NCI-H2227 (cell line): ENCODE results near the gene IER5L.
A peak's percentile ranks its signal among the peaks of the same experiment; 100 is the strongest.
"Not testable (repeated sequence)": the region's sequence is repeated elsewhere in the genome, so short reads cannot be mapped to it uniquely, and the experiment has no call there.

ENCODE experiments used
- DNase-seq: peaks from one replicate; lab custom pipeline; 2025; ENCODE audit not compliant: unreplicated experiment; lab: John Stamatoyannopoulos, UW

The IER5L gene

DNA sequence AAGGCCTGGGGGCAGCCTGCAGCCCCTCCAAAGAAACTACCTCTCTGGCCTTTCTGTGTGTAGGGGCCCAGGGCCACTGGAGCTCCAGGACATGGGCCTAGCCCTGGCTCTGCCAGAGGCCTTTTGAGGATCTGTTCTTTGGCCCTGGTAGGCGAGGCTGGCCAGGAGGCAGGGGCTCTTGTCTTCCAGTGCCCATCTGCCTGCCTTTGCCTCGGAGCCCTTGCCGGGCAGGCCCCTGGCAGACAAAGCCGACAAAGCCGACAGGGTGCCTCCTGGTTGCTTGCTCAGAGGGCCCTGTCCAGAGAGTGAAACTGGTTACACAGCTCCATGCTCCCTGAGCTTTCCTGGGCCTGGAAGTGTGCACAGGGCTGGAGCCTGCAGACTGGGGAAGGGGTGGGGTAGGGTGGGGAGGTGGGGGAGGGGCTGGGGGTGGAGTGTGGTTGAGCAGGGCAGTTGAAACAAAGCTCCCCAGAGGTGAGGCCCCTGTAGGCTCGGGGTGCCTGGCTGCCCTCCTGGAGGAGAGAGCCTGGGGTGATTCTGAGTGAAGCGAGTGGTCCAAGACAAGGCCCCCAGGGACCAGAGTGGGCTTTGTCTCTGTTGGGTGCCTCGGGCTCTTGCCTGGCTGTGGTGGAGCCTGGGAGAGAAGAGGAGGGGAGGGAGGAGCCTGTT is 37.5 kb downstream of the IER5L start:
- peak; percentile 9 for DNase-seq

DNA sequence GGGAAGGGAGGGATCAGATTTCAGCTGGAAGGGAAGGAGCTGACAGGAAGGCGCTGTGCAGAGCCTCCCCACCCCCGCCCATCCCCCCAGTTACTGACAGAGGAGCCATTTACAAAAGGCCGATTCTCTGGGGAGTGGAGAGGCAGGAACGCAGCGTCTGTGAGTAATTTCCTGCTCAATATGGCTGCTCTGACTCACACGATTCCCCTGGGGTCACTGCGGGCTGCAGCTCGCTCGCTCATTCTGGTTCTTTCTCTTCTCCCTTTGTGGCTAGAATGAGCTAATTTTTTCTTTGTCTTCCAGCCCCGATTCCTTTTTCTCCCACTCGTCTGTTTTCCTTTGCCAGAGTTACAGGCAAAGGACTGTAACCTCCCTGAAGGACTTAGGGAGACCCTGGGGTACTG is 38.1 kb downstream of the IER5L start:
- peak; percentile 84 for DNase-seq

DNA sequence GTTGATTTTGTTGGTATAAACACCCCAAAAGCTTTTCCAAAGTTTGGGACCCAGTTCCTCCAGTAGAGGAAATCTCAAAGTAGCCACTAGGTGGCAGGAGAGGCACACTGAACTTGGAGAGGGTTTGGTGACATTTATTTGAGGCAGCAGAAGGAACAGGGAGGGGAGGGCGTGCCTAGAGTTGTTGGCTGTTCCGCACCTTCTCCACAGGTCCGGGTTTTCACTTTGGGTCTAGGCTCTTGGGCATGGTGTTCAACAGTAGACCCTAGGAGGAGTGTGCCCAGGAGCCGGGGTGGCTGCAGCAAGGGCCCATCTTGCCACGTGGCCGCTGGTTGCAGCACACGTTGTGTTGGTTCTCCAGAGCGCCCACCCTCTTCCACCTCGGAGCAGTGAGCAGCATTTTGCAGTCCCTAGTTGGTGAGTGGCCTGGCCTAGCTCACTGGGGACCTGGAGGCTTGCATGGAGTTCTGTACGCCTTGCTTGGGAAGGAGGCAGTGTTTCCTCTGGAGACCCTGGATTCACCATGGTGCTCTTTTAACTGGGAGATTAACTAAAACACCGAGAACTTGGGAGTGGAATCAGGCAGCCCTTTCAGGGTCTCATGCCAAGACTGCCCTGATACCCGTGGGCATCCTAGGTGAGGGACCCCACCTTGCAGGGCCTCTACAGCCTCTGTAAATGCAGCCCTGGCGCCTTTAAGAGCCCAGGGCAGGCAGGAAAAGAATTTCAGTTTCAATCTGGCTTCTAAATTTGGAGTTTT is 38.6 kb downstream of the IER5L start:
- DNase-seq: peak; percentile 78

DNA sequence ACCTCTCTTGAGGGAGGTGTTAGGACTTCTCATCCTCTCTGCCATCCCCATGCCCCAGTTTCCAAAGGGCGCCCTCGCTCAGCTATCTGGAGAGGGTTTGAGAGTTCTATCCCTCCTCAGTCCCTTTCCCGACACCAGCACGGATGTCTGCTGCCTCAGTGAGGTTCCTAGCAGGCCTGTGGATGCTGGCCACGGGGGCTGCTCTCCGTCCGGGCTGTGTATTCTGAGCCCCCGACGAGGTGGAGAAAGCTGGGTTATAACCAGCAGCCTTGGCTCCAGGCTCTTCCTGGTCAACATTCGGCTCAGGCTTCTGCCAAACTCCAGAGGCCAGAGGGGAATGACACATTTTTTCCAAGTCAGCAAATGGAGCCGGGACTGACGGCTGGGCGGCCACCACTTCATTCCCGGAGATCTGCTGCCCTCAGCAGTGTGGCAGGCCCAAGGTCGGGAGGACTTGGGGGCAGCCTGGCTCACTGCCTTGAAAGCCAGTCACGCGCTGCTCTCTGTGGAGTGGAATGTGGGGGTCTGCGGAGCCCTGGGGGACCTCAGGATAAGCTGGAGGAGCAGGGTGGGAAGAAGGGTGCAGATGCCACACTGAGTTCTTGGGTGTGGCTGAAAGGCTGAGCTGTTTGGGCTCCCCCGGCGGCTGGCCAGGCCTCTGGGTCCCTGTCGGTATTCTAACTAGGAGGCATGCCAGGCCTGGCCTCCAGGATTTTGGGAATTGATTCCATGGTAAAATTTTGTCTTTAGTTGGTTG is 39.4 kb downstream of the IER5L start:
- no peak for DNase-seq

DNA sequence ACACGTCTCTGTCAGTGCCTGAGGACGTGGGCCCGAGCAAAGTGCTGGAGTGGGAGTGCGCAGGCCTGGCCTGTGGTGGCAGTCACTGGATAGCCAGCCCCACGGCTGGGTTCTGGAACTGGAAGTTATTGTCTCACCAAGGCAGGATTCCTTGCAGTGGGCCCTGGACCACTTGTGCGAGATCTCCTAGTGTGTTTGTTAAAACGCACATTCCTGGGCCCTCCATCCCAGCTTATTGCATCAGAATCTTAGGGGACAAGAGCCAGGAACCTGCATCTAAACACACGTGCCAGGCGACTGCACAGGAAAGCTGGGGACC is 40.0 kb downstream of the IER5L start:
- DNase-seq: no peak

DNA sequence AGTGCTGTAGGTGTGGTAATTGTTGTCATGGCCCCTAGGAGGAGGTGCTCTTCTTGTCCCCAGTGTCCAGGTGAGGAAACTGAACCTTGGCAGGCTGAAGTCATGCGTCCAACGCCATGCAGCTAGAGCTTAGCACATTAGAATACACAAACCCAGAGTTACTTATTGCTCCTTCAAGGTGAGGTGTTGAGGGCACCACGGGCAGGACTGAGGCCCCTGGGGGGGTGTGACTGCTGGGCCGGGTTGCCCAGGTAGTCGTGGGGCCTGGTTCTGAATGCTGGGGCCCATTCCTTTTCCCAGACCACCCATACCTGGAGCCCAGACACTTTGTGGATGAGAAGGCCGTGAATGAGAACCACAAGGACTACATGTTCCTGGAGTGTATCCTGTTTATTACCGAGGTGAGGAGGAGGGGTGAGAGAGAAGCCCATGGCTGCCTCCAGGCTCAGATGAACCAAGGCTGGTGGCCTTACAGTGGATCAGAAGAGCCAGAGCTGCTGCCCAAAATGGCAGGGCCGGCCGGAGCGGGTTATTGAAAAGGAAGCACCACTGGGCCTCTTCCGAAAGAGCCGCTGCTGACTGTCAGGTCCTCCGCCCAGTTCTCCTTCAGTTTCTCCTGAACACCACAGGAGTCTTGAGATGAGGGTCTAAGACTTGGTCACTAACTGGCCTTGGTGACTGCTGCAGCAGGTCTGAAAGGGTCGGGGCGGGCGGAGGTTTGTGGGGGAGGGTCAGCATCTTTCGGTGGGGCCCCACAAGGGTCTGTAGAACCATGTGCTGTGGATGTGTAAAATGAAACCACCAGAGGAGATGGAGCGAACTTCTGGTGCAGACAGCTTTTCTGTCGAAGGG is 40.5 kb downstream of the IER5L start:
- no peak for DNase-seq

DNA sequence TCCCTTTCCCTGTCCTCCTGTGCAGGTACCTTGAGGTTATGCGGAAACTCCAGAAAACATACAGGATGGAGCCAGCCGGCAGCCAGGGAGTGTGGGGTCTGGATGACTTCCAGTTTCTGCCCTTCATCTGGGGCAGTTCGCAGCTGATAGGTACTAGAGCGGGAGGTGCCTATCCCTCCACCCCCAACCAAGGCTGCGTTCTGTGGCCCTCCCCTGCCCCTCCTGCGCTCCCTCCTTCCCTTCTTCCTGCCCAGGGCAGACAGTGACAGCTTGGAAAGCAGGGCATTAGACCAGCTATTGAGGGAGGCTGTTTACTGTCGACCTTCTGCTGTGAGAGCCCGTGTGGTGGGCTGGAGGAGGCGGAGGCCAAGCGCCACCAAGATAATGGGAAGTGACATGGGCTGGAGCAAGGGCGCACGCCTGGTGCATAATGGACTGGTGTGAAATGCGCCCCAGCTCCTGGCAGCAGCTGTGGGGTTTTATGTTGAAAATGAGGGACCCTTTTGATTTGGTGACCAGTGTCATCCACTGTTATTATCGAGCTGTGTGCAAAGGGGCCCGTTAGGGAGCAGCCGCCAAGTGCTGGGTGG is 41.5 kb downstream of the IER5L start:
- peak; percentile 36 for DNase-seq

DNA sequence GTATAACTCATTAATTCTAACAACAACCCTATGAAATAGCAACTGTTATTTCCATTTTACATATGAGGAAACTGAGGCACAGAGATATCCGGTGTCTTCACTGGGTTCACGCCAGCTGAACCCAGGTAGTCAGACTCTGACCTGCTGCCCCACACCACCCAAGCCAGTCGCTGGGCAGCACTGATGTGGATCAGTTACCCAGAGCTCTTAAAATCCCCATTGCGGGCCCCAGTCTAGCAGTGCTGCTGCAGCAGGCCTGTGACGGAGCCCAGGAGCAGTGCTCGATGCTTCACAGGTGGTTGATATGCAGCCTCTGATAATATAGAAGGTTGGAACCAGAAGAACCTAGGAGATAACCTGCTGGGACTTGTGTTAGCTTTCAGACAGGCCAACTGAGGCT is 42.6 kb downstream of the IER5L start:
- DNase-seq: no peak

DNA sequence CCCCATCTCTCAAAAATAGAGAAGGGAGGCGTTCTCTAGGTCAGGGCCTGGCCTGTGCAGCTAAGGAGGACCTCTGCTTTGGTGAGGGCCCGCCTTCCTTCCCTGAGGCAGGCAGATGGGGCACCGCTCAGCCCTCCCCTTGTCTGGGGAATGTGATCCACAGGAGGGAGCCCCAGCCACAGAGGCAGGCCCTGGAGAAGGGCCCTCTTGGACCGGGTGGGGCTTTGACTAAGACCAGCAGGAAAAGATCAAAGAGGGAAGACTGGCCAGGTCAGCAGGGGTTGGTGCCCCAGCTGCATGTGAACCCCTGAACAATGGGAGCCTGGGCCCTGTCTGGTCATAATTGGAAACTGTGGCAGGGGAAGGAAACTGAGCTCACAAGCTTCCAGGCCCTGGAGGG is 45.0 kb downstream of the IER5L start:
- no peak for DNase-seq

DNA sequence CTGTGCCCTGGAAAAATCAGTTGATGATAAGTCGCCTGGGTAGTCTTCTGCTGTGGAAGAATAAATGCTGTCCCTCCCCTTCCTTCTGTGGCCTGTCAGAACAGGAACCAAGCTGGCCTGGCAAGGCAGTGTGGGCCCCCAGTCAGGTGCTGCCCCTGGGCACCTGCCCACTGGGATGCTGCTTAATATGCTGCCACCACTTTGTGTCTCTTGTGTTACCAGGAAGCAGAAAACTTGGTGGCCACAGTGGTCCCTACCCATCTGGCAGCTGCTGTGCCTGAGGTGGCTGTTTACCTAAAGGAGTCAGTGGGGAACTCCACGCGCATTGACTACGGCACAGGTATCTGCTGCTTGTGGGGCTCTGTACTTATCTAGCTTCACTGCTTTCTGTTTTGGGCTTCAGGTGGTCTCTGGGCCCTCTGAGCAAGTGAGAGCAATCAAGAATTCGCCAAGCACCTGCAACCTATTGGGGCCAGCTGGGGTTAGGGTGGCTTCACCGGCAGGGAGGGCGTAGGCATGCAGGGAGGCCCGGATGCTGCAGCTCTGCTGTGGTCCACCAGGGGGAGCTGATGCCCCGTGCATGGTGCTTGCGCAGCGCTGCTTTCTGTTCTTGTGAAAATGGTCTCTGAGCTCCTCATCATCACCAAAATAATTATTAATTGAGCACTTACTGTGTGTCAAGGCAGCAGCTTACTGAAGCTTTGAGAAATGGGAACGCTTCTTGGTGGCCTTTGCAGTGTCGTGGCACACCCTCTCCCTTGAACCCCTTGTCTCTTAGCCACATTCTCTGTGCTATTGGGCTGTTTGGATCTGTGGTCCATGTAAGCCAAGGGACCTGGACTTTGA is 46.5 kb downstream of the IER5L start:
- peak; percentile 68 for DNase-seq

DNA sequence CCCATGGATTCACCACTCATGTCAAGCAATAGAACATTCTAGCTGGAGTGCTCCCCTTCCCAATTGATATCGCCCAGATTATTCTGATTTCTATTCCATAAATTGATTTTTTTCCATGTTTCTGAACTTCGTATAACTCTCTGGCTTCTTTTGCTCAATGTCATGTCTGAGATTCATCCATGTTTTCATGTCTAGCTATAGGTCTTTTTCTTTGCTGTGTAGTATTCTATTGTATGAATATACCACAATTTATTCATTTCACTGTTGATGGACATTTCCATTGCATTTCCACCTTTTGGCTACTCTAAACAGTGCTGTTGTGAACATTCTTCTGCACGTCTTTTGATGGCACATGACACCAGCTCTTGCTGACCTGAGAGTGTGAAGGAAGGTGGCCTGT is 47.3 kb downstream of the IER5L start:
- no peak for DNase-seq

DNA sequence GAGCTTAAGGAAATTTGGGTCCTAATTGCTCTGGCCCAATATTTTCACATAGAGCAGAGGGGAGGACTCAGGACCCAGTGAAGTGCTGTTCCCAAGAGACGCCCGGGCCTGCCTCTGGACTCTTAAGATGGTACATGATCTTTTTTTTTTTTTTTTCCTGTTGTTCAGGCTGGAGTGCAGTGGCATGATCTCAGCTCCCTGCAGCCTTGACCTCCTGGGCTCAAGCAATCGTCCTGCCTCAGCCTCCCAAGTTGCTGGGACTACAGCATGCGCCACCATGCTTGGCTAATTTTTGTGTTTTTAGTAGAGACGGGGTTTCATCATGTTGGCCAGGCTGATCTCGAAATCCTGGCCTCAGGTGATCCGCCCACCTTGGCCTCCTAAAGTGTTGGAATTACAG is 47.8 kb downstream of the IER5L start:
- not testable (repeated sequence) for DNase-seq

DNA sequence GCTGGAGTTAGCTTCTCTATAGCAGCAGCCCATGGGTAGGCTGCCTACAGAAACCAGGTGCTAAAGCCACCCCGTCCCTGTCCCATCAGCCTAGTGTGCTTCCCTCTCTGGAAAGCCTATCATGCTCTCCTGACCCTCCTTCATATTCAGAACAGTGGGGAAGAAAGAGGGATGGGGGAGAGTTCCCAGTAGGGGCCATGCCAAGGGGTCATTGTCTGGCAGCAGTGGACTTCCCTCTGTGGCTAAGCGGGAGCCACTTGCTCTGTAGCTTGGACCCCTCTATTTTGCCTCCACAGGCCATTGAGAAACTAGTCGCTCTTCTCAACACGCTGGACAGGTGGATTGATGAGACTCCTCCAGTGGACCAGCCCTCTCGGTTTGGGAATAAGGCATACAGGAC is 49.4 kb downstream of the IER5L start:
- DNase-seq: no peak

DNA sequence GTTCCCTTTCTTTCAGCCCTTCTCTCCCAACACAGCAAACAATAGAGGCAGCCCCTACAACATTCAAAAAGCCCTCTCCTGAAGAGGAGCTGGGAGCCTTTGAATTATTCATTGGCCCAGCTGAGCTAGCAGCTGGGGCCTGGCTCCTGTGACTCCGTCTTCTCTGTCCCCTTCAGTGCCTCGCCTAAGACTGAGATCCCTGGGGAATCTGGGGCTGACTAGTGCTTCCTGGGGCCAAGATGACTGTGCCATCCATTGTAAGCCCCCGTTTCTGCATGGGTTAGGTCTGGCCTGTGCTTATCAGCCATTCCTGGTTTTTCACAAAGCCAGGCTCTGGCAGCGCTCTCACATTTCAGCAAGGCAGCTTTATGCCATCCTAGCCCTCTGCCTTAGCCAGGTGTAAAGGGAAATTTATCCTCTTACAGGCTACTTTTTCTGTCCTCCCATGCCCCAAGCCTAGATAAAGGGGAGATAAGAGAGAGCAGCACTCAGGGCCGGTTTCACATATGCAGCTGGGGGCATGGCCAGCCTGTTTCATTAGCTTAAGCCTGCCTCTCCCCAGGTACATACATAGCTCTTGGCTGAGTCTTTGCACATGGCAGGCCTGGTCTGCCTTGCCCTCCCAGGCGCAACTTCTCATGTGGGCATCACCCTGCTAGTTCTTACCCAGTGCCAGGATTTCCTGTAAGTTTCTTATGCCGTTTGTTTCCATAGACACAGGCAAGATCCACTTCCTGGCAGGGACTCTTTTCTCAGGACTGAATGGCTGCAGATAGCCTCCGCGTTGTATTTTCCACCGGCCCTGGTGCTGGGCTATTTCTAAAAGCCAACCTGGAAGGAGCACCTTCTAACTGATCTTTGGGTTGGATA is 51.1 kb downstream of the IER5L start:
- DNase-seq: no peak
